ENCODE measurements around the gene ECHDC3.

Gene ECHDC3

DNA sequence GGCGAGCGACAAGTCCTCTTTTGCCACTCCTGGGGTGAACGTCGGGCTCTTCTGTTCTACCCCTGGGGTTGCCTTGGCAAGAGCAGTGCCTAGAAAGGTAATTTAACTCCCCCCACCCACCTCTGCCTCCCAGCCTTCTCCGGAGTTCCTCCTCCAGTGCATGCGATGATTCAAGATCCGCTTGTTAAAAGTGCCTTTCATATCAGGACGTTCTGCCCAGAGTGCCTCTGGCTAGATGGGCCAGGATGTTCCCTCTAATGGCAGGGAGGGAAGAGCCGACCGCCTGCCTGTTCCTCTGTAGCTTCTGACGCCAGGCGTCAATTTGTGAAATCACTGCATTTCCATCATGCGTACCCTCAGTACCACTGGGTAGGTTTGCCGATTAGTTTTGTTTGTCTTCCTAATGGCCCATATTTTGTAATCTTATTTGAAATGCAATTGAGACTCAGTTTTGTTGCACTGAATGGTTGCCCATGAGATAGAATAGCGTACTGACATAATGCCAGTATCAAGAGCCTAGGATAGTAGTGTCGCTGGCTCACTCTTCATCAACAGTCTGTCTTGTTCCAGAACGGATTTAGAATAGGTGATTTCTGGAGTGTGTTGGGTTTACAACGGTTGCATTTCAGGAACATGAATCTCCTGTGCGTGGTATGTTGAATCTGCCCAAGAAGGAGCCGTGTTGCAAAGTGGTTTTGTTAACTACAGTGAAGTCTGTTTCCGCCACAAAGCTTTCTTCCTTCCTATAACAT lies 13.5 kb downstream of the ECHDC3 start:
- 89% methylated on average over 15 of the region's 21 CpGs for WGBS (ENCODE audit: insufficient coverage)
- Histone ChIP-seq H3K36me3 (ENCODE audit: control insufficient read depth in 4 of 4, insufficient read depth in 4 of 4, low read length in 3 of 4) (peaks cover 0 to 29% (median 6%) of the 10 kb centered on the region in 4 experiments), H3K27ac (ENCODE audit: insufficient read depth in 1 of 2, low read depth in 1 of 2, low read length in 2 of 2, poor library complexity in 1 of 2, severe bottlenecking in 2 of 2) (no peak overlapping the region), H3K4me3 (ENCODE audit: control insufficient read depth in 1 of 7, extremely low read depth in 1 of 7, insufficient read depth in 4 of 7, low read depth in 2 of 7, low read length in 6 of 7) (no peak overlapping the region), H3K9me3 (ENCODE audit: control extremely low read depth in 1 of 5, control insufficient read depth in 4 of 5, insufficient read depth in 2 of 5, low read depth in 1 of 5, low read length in 4 of 5) (no peaks in the 10 kb centered on the region), H3K4me1 (ENCODE audit: control extremely low read depth in 1 of 4, control insufficient read depth in 4 of 4, insufficient read depth in 4 of 4, low read length in 3 of 4) (peaks cover 0 to 10% (median 7%) of the 10 kb centered on the region in 4 experiments), H3K27me3 (replicated peaks in 2 of 5; ENCODE audit: control insufficient read depth in 4 of 5, insufficient read depth in 5 of 5, low read length in 4 of 5) (no peaks in the 10 kb centered on the region)
- DNase-seq: no peak
- ChIA-PET CTCF (interaction anchor here (2.7 to 8.7 kb wide), 6 partner anchors 8 to 250 kb away, joined by 14 to 99 read pairs (median 20); no protein-coding TSS in a partner anchor), POLR2A (no interaction called here)

DNA sequence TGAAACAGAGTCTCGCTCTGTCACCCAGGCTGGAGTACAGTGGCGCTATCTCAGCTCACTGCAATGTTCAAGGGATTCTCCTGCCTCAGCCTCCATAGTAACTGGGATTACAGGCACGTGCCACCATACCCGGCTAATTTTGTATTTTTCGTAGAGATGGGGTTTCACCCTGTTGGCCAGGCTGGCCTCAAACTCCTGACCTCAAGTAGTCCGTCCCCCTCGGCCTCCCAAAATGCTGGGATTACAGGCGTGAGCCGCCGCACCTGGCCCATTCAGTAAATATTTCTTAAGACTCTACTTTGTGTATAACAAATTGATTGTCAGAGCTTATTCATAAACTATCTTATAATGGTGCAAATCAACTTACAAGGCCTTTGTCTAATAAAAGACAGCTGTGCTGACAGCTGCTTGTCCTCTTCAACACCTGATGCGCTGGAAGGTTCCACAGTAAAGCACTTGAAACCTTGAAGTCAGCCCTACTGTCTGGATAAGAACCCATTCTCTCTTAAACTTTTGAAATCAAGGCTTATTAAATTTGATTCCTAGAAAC lies 14.7 kb downstream of the ECHDC3 start:
- Histone ChIP-seq H3K4me1 (ENCODE audit: control extremely low read depth in 1 of 4, control insufficient read depth in 4 of 4, insufficient read depth in 4 of 4, low read length in 3 of 4) (peaks cover 0 to 12% (median 7%) of the 10 kb centered on the region in 4 experiments), H3K4me3 (ENCODE audit: control insufficient read depth in 1 of 7, extremely low read depth in 1 of 7, insufficient read depth in 4 of 7, low read depth in 2 of 7, low read length in 6 of 7) (no peak overlapping the region), H3K36me3 (ENCODE audit: control insufficient read depth in 4 of 4, insufficient read depth in 4 of 4, low read length in 3 of 4) (peaks cover 0 to 22% (median 3%) of the 10 kb centered on the region in 4 experiments), H3K27ac (ENCODE audit: insufficient read depth in 1 of 2, low read depth in 1 of 2, low read length in 2 of 2, poor library complexity in 1 of 2, severe bottlenecking in 2 of 2) (no peak overlapping the region), H3K9me3 (ENCODE audit: control extremely low read depth in 1 of 5, control insufficient read depth in 4 of 5, insufficient read depth in 2 of 5, low read depth in 1 of 5, low read length in 4 of 5) (no peaks in the 10 kb centered on the region), H3K27me3 (replicated peaks in 2 of 5; ENCODE audit: control insufficient read depth in 4 of 5, insufficient read depth in 5 of 5, low read length in 4 of 5) (no peaks in the 10 kb centered on the region)
- WGBS (ENCODE audit: insufficient coverage): 60% methylated on average over 3 of the region's 11 CpGs
- CTCF ChIA-PET: interaction anchor here (0.8 to 8.7 kb wide), 17 partner anchors 9 to 271 kb away, joined by 3 to 99 read pairs (median 5); no protein-coding TSS in a partner anchor
- POLR2A ChIA-PET: no interaction called here
- DNase-seq: no peak

DNA sequence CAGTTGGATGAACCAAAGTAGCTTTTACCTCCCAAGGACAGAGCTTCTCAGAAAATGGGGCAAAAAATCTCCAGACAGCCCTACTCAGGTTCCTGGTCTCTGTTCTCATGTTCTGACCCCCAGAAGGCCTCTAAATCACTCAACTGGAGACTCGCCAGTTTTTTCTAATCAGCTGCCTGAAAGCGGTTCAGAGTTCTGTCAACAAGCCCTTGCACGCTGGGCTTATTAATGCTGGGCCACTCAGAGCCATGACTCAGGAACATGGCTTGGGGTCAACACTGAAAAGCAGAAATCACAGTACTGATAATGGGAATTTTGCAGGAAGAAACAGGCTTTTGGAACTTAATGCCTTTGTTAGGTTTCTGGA lies 15.3 kb downstream of the ECHDC3 start:
- Histone ChIP-seq H3K9me3 (ENCODE audit: control extremely low read depth in 1 of 5, control insufficient read depth in 4 of 5, insufficient read depth in 2 of 5, low read depth in 1 of 5, low read length in 4 of 5) (no peaks in the 10 kb centered on the region), H3K4me1 (ENCODE audit: control extremely low read depth in 1 of 4, control insufficient read depth in 4 of 4, insufficient read depth in 4 of 4, low read length in 3 of 4) (peaks cover 0 to 12% (median 7%) of the 10 kb centered on the region in 4 experiments), H3K27ac (ENCODE audit: insufficient read depth in 1 of 2, low read depth in 1 of 2, low read length in 2 of 2, poor library complexity in 1 of 2, severe bottlenecking in 2 of 2) (no peak overlapping the region), H3K4me3 (ENCODE audit: control insufficient read depth in 1 of 7, extremely low read depth in 1 of 7, insufficient read depth in 4 of 7, low read depth in 2 of 7, low read length in 6 of 7) (no peak overlapping the region), H3K36me3 (ENCODE audit: control insufficient read depth in 4 of 4, insufficient read depth in 4 of 4, low read length in 3 of 4) (peaks cover 0 to 21% (median 3%) of the 10 kb centered on the region in 4 experiments), H3K27me3 (replicated peaks in 2 of 5; ENCODE audit: control insufficient read depth in 4 of 5, insufficient read depth in 5 of 5, low read length in 4 of 5) (no peaks in the 10 kb centered on the region)
- ChIA-PET POLR2A (no interaction called here), CTCF (interaction anchor here (0.7 to 8.7 kb wide), 24 partner anchors 9 to 272 kb away, joined by 3 to 99 read pairs (median 4); partner anchors contain the start of gene ECHDC3)
- peak; percentile 24 to 60 (median 60) for DNase-seq
- 45% methylated on average over 3 of the region's 3 CpGs for WGBS (ENCODE audit: insufficient coverage)

DNA sequence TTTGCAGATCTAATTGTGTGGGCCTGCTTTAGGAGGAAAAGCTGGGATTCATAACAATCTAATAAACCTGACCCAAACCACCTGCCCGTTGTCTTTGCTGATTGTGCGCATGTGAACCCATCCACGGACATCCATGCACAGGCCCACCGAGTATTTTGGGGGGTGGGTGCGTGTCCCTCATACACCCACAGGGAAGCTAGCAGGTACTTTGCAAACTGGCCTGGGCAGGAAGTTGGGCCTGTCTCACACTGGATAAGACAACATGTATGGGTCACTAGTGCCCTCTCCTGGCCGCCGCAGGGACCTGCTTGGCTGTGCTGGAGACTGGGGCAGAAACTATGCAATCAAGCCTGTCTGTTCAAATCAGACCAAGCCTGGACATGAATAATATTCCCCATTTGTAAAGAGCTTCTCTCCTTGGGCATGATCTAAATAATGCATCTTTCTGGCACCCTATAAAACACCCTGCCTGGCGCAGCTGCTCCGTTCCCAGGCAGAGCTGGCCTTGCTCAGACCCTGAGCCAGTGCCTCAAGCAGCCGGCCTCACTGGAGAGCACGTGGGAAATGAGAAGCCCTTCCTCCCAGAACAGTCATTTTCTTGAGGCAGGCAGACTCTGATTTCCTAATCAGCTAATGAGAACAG lies 15.8 kb downstream of the ECHDC3 start:
- Histone ChIP-seq H3K4me1 (ENCODE audit: control extremely low read depth in 1 of 4, control insufficient read depth in 4 of 4, insufficient read depth in 4 of 4, low read length in 3 of 4) (peaks cover 0 to 12% (median 7%) of the 10 kb centered on the region in 4 experiments), H3K4me3 (ENCODE audit: control insufficient read depth in 1 of 7, extremely low read depth in 1 of 7, insufficient read depth in 4 of 7, low read depth in 2 of 7, low read length in 6 of 7) (no peak overlapping the region), H3K27me3 (replicated peaks in 2 of 5; ENCODE audit: control insufficient read depth in 4 of 5, insufficient read depth in 5 of 5, low read length in 4 of 5) (no peaks in the 10 kb centered on the region), H3K36me3 (ENCODE audit: control insufficient read depth in 4 of 4, insufficient read depth in 4 of 4, low read length in 3 of 4) (peaks cover 0 to 18% (median 3%) of the 10 kb centered on the region in 4 experiments), H3K27ac (ENCODE audit: insufficient read depth in 1 of 2, low read depth in 1 of 2, low read length in 2 of 2, poor library complexity in 1 of 2, severe bottlenecking in 2 of 2) (no peak overlapping the region), H3K9me3 (ENCODE audit: control extremely low read depth in 1 of 5, control insufficient read depth in 4 of 5, insufficient read depth in 2 of 5, low read depth in 1 of 5, low read length in 4 of 5) (no peaks in the 10 kb centered on the region)
- POLR2A ChIA-PET: interaction anchor here (0.7 kb wide), 1 partner anchor 247 kb away, joined by 3 read pairs; no protein-coding TSS in a partner anchor
- DNase-seq: peak; percentile 81 to 92 (median 90)
- WGBS (ENCODE audit: insufficient coverage): 37% methylated on average over 10 of the region's 11 CpGs
- CTCF ChIA-PET: interaction anchor here (0.7 to 8.7 kb wide), 30 partner anchors 9 to 272 kb away, joined by 3 to 99 read pairs (median 4); partner anchors contain the start of gene ECHDC3

DNA sequence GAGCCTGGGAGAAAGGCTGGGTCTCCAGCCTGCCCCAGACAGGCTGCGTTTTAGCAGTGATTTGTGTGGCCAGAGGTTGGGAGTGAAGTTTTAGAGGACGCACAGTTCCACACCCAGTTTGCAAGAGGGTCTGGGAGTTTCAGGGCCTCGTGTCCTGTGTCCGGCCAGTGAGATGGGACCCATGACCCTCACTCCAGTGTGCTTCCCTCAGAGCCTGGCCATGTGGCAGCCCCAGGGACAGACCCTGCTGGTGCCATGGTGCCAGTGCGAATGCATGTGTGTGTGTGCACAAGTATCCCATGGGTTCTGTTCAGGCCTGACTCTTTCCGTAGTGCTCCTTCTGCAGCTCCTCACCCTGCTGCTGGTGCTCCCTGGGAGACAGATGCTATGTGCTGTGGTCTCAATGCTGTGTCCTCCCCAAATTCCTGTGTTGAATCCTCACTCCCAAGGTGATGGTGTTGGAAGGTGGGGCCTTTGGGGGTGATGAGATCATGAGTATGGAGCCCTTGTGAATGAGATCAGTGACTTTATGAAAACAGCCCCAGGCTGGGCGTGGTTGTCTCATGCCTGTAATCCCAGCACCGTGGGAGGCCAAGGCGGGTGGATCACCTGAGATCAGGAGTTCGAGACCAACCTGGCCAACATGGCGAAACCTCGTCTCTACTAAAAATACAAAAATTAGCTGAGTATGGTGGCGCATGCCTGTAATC lies 16.5 kb downstream of the ECHDC3 start:
- H3K4me1 ChIP-seq (ENCODE audit: control extremely low read depth in 1 of 4, control insufficient read depth in 4 of 4, insufficient read depth in 4 of 4, low read length in 3 of 4): peaks cover 0 to 12% (median 7%) of the 10 kb centered on the region in 4 experiments
- ChIA-PET CTCF (interaction anchor here (0.8 to 8.7 kb wide), 19 partner anchors 8 to 261 kb away, joined by 3 to 99 read pairs (median 5); no protein-coding TSS in a partner anchor), POLR2A (interaction anchor here (0.7 kb wide), 1 partner anchor 248 kb away, joined by 3 read pairs; no protein-coding TSS in a partner anchor)
- no peaks in the 10 kb centered on the region for H3K9me3 ChIP-seq (ENCODE audit: control extremely low read depth in 1 of 5, control insufficient read depth in 4 of 5, insufficient read depth in 2 of 5, low read depth in 1 of 5, low read length in 4 of 5)
- no peaks in the 10 kb centered on the region for H3K27me3 ChIP-seq (replicated peaks in 2 of 5; ENCODE audit: control insufficient read depth in 4 of 5, insufficient read depth in 5 of 5, low read length in 4 of 5)
- 100% methylated on average over 6 of the region's 13 CpGs for WGBS (ENCODE audit: insufficient coverage)
- H3K27ac ChIP-seq (ENCODE audit: insufficient read depth in 1 of 2, low read depth in 1 of 2, low read length in 2 of 2, poor library complexity in 1 of 2, severe bottlenecking in 2 of 2): no peak overlapping the region
- no peak overlapping the region for H3K4me3 ChIP-seq (ENCODE audit: control insufficient read depth in 1 of 7, extremely low read depth in 1 of 7, insufficient read depth in 4 of 7, low read depth in 2 of 7, low read length in 6 of 7)
- H3K36me3 ChIP-seq (ENCODE audit: control insufficient read depth in 4 of 4, insufficient read depth in 4 of 4, low read length in 3 of 4): peaks cover 0 to 25% (median 3%) of the 10 kb centered on the region in 4 experiments
- DNase-seq: no peak

DNA sequence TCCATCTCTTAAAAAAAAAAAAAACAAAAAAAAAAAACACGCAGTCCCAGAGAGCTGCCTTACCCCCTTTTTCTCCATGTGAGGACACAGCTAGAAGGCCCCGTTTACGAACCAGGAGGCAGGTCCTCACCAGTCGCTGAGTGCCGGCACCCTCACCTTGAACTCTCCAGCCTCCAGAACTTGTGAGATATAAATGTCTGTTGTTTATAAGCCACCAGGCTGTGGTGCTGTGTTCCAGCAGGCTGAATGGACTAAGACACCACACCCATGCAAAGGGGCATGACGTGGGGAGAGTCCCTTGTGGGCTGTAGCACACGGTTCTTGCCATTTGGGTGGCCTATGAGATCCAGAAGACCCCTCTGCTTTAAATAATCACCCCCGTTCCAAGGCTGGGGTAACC lies 17.2 kb downstream of the ECHDC3 start:
- no peak overlapping the region for H3K4me3 ChIP-seq (ENCODE audit: control insufficient read depth in 1 of 7, extremely low read depth in 1 of 7, insufficient read depth in 4 of 7, low read depth in 2 of 7, low read length in 6 of 7)
- H3K36me3 ChIP-seq (ENCODE audit: control insufficient read depth in 4 of 4, insufficient read depth in 4 of 4, low read length in 3 of 4): peaks cover 0 to 26% (median 3%) of the 10 kb centered on the region in 4 experiments
- H3K9me3 ChIP-seq (ENCODE audit: control extremely low read depth in 1 of 5, control insufficient read depth in 4 of 5, insufficient read depth in 2 of 5, low read depth in 1 of 5, low read length in 4 of 5): no peaks in the 10 kb centered on the region
- WGBS (ENCODE audit: insufficient coverage): 100% methylated on average over 1 of the region's 8 CpGs
- peaks cover 0 to 12% (median 7%) of the 10 kb centered on the region in 4 experiments for H3K4me1 ChIP-seq (ENCODE audit: control extremely low read depth in 1 of 4, control insufficient read depth in 4 of 4, insufficient read depth in 4 of 4, low read length in 3 of 4)
- POLR2A ChIA-PET: no interaction called here
- H3K27ac ChIP-seq (ENCODE audit: insufficient read depth in 1 of 2, low read depth in 1 of 2, low read length in 2 of 2, poor library complexity in 1 of 2, severe bottlenecking in 2 of 2): no peak overlapping the region
- no peaks in the 10 kb centered on the region for H3K27me3 ChIP-seq (replicated peaks in 2 of 5; ENCODE audit: control insufficient read depth in 4 of 5, insufficient read depth in 5 of 5, low read length in 4 of 5)
- no peak for DNase-seq
- CTCF ChIA-PET: interaction anchor here (1.0 to 8.7 kb wide), 11 partner anchors 7 to 245 kb away, joined by 3 to 99 read pairs (median 9); no protein-coding TSS in a partner anchor

Data from common myeloid progenitor, CD34-positive (primary cell).